Loucy (cell line): ENCODE results near the gene RPS6KA2.

ENCODE experiments used
- CTCF ChIP-seq: fragments of 200-600 bp; sonication (generic); conservative IDR thresholded peaks from 2 replicates; pipeline ENCODE4 v1.5.1; 2014; ENCODE audit warnings: mild to moderate bottlenecking, antibody characterized with exemption, low read length
- EZH2phosphoT487 ChIP-seq: fragments of 200-600 bp; IDR thresholded peaks from 2 replicates; pipeline ENCODE4 v1.6.1; 2018; ENCODE audit warnings: antibody characterized with exemption, mild to moderate bottlenecking, moderate library complexity, borderline replicate concordance

- TF ChIP-seq CTCF, result no peak
- TF ChIP-seq EZH2phosphoT487, result no peak
Measured at GRCh38 chr6:166551754-166552495, 75.1 kb downstream of the RPS6KA2 start.
